ENCODE measurements around the gene PIK3CG.

GRCh38 chr7:106911959-106912358 is 46.9 kb downstream of the PIK3CG start:
- no peak for TF ChIP-seq USF1 (IDR thresholded peaks at IDR 0.05)
- TF ChIP-seq TAF1 (IDR thresholded peaks at IDR 0.05; ENCODE audit: low read depth), result no peak
- no peak for TF ChIP-seq RAD21 (IDR thresholded peaks at IDR 0.05; ENCODE audit: low read depth)
- TF ChIP-seq CEBPB (IDR thresholded peaks at IDR 0.05), result no peak
- no peak for TF ChIP-seq MAX (IDR thresholded peaks at IDR 0.05)
- TF ChIP-seq EP300 (IDR thresholded peaks at IDR 0.05; ENCODE audit: borderline replicate concordance), result no peak
- TF ChIP-seq TCF12 (IDR thresholded peaks at IDR 0.05; ENCODE audit: low read depth), result no peak
- no peak for TF ChIP-seq CREB1 (IDR thresholded peaks at IDR 0.05; ENCODE audit: low read depth)
- no peak for TF ChIP-seq YY1 (IDR thresholded peaks at IDR 0.05; ENCODE audit: low read depth)

Measured in Ishikawa (cell line).